Astrocyte (in vitro differentiated cells and primary cell): ENCODE measurements around the gene RAD51AP2.

Experiments
- CTCF ChIP-seq: IDR thresholded peaks from 2 replicates; pipeline ENCODE4 v1.5.1; 2011; ENCODE audit warnings: low read depth, mild to moderate bottlenecking, inconsistent platforms, low read length, moderate library complexity; ENCODE audit not compliant: insufficient read depth
- EZH2 ChIP-seq: IDR thresholded peaks from 2 replicates; pipeline ENCODE4 v1.6.1; 2012; ENCODE audit warnings: mild to moderate bottlenecking, low read length, inconsistent platforms; ENCODE audit not compliant: insufficient read depth

GRCh38 chr2:17479875-17480274 lies 38.4 kb downstream of the RAD51AP2 start:
- TF ChIP-seq CTCF (no peak), EZH2 (no peak)
